GM12878 (cell line): ENCODE data around the gene GPR78.

ENCODE experiments used
- EED ChIP-seq: sonication (generic); IDR thresholded peaks from 2 replicates; pipeline ENCODE4 v1.6.1; 2016; ENCODE audit warnings: antibody characterized with exemption, low read depth
- ESRRA ChIP-seq: IDR thresholded peaks from 2 replicates; pipeline ENCODE4 v1.6.1; 2012; ENCODE audit warnings: mild to moderate bottlenecking, low read length, improper control_type of control experiment
- EZH2 ChIP-seq: IDR thresholded peaks from 2 replicates; pipeline ENCODE4 v1.6.1; 2012; ENCODE audit warnings: low read depth, mild to moderate bottlenecking, control low read depth, inconsistent platforms, low read length, borderline replicate concordance; ENCODE audit not compliant: control insufficient read depth
- FOXM1 ChIP-seq: IDR thresholded peaks from 2 replicates; pipeline ENCODE4 v1.6.1; 2012; ENCODE audit warnings: low read depth, mild to moderate bottlenecking, inconsistent platforms, low read length, moderate library complexity
- GABPA ChIP-seq: IDR thresholded peaks from 2 replicates; pipeline ENCODE4 v1.6.1; 2014; ENCODE audit warnings: antibody characterized with exemption, low read depth, mild to moderate bottlenecking, inconsistent platforms
- NFYB ChIP-seq: IDR thresholded peaks from 2 replicates; pipeline ENCODE4 v1.6.1; 2011; ENCODE audit warnings: low read depth, mild to moderate bottlenecking, low read length, improper control_type of control experiment, moderate library complexity; ENCODE audit not compliant: insufficient read depth
- SPI1 ChIP-seq: IDR thresholded peaks from 2 replicates; pipeline ENCODE4 v1.6.1; 2011; ENCODE audit warnings: low read depth, mild to moderate bottlenecking, low read length, moderate library complexity, borderline replicate concordance; ENCODE audit not compliant: insufficient read depth
- ZNF274 ChIP-seq: IDR thresholded peaks from one replicate; pipeline ENCODE4 v1.8.0; 2011; ENCODE audit not compliant: insufficient read length, insufficient read depth
- TF ChIP-seq, protein P1 (sequence below), 3 experiments: IDR thresholded peaks in 2 of 3; conservative IDR thresholded peaks in 1 of 3; 2 replicates each; pipeline ENCODE4 v1.5.1; 2011; ENCODE audit warnings: low read depth in 3 of 3, low read length in 3 of 3, mild to moderate bottlenecking in 3 of 3, control low read depth in 2 of 3, moderate library complexity in 2 of 3, inconsistent platforms in 1 of 3, mixed read lengths in 1 of 3; ENCODE audit not compliant: control insufficient read depth in 2 of 3, insufficient read depth in 1 of 3; ENCODE audit errors: extremely low read depth in 1 of 3
- TF ChIP-seq, protein P2 (sequence below): fragments of 450-650 bp; IDR thresholded peaks from 2 replicates; pipeline ENCODE4 v1.6.1; 2016; ENCODE audit warnings: mild to moderate bottlenecking
- TF ChIP-seq, protein P3 (sequence below): IDR thresholded peaks from 2 replicates; pipeline ENCODE4 v1.6.1; 2011; ENCODE audit warnings: borderline replicate concordance, low read depth, mild to moderate bottlenecking, moderate library complexity, mixed read lengths, low read length; ENCODE audit not compliant: insufficient read depth; ENCODE audit errors: extremely low read length

- no peak for TF ChIP-seq EZH2
- TF ChIP-seq, protein P1, sequence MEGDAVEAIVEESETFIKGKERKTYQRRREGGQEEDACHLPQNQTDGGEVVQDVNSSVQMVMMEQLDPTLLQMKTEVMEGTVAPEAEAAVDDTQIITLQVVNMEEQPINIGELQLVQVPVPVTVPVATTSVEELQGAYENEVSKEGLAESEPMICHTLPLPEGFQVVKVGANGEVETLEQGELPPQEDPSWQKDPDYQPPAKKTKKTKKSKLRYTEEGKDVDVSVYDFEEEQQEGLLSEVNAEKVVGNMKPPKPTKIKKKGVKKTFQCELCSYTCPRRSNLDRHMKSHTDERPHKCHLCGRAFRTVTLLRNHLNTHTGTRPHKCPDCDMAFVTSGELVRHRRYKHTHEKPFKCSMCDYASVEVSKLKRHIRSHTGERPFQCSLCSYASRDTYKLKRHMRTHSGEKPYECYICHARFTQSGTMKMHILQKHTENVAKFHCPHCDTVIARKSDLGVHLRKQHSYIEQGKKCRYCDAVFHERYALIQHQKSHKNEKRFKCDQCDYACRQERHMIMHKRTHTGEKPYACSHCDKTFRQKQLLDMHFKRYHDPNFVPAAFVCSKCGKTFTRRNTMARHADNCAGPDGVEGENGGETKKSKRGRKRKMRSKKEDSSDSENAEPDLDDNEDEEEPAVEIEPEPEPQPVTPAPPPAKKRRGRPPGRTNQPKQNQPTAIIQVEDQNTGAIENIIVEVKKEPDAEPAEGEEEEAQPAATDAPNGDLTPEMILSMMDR (IDR thresholded peaks at IDR 0.05 in 2 of 3, conservative IDR thresholded peaks at IDR 0.05 in 1 of 3; ENCODE audit: control insufficient read depth in 2 of 3, extremely low read depth in 1 of 3, insufficient read depth in 1 of 3, low read depth in 3 of 3, low read length in 3 of 3): no peak
- TF ChIP-seq, protein P2, sequence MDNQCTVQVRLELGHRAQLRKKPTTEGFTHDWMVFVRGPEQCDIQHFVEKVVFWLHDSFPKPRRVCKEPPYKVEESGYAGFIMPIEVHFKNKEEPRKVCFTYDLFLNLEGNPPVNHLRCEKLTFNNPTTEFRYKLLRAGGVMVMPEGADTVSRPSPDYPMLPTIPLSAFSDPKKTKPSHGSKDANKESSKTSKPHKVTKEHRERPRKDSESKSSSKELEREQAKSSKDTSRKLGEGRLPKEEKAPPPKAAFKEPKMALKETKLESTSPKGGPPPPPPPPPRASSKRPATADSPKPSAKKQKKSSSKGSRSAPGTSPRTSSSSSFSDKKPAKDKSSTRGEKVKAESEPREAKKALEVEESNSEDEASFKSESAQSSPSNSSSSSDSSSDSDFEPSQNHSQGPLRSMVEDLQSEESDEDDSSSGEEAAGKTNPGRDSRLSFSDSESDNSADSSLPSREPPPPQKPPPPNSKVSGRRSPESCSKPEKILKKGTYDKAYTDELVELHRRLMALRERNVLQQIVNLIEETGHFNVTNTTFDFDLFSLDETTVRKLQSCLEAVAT: no peak
- TF ChIP-seq, protein P3, sequence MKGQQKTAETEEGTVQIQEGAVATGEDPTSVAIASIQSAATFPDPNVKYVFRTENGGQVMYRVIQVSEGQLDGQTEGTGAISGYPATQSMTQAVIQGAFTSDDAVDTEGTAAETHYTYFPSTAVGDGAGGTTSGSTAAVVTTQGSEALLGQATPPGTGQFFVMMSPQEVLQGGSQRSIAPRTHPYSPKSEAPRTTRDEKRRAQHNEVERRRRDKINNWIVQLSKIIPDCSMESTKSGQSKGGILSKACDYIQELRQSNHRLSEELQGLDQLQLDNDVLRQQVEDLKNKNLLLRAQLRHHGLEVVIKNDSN: no peak
- TF ChIP-seq SPI1: no peak
- TF ChIP-seq EED: no peak
- no peak for TF ChIP-seq FOXM1
- TF ChIP-seq NFYB: no peak
- no peak for TF ChIP-seq ZNF274
- no peak for TF ChIP-seq GABPA
- no peak for TF ChIP-seq ESRRA
Measured at GRCh38 chr4:8573266-8573665, 6.9 kb upstream of the GPR78 start.
